ENCODE results near the gene SYNJ1. TPM values are rescaled to one million over a fixed set of nuclear protein-coding genes. Genes with fewer than 3 reads are reported as not detected.
A peak's percentile ranks its signal among the peaks of the same experiment; 100 is the strongest.

The SYNJ1 gene
- total and polyA plus RNA-seq, 2 experiments from 2014 or later, result 1.4 to 4.2 TPM

- TF ChIP-seq ZNF462 (CRISPR knock-in tag; IDR thresholded peaks at IDR 0.05) (no peak), ZNF331 (CRISPR knock-in tag; IDR thresholded peaks at IDR 0.05; ENCODE audit: low read depth) (no peak), EZH2 (IDR thresholded peaks at IDR 0.05; ENCODE audit: low read depth, unreplicated experiment) (no peak), EZH2phosphoT487 (IDR thresholded peaks at IDR 0.05; ENCODE audit: unreplicated experiment) (no peak), CTCF (conservative IDR thresholded peaks at IDR 0.05; ENCODE audit: low read depth in 2 of 2) (peak; percentile 83 to 90), ETS1 (IDR thresholded peaks at IDR 0.05) (no peak)
Observed at GRCh38 chr21:32653326-32653901, 74.4 kb downstream of the SYNJ1 start (continued).
